Neural crest cell (in vitro differentiated cells): ENCODE measurements around the gene TOR1AIP2. TPM values are rescaled to one million over a fixed set of nuclear protein-coding genes. Genes with fewer than 3 reads are reported as not detected.

Experiments
- DNase-seq: peaks from one replicate; pipeline ENCODE4 v3.0.0; 2021; ENCODE audit warnings: low read depth, mixed read lengths, low spot score
- H3K27ac Mint-ChIP-seq: one replicate; pipeline ENCODE4 v1.8.0; 2021; ENCODE audit warnings: mild to moderate bottlenecking, mixed read lengths; ENCODE audit not compliant: unreplicated experiment
- H3K27me3 Mint-ChIP-seq: 2 replicates; pipeline ENCODE4 v1.8.0; 2021; ENCODE audit warnings: low read depth, mild to moderate bottlenecking, mixed read lengths
- H3K36me3 Mint-ChIP-seq: 2 replicates; pipeline ENCODE4 v1.8.0; 2021; ENCODE audit warnings: low read depth, mild to moderate bottlenecking, mixed read lengths
- H3K4me1 Mint-ChIP-seq: 2 replicates; pipeline ENCODE4 v1.8.0; 2021; ENCODE audit warnings: mixed read lengths
- H3K4me3 Mint-ChIP-seq: one replicate; pipeline ENCODE4 v1.8.0; 2021; ENCODE audit warnings: mild to moderate bottlenecking, mixed read lengths
- H3K9me3 Mint-ChIP-seq: 2 replicates; pipeline ENCODE4 v1.8.0; 2021; ENCODE audit warnings: mixed read lengths
- CTCF ChIP-seq: fragments of 200-600 bp; sonication (generic); conservative IDR thresholded peaks from 2 replicates; pipeline ENCODE4 v1.5.0; 2021; ENCODE audit warnings: antibody characterized with exemption, mild to moderate bottlenecking
- total RNA-seq: library from RNA; stranded (reverse); gene quantifications from 2 replicates; pipeline ENCODE4 v1.2.1, GENCODE V29; 2021

TOR1AIP2 gene
- total RNA-seq, 1 donor from 2014 or later = 76.2 TPM

- Mint-ChIP-seq H3K36me3 (peaks cover 15% of the 10 kb centered on the region), H3K27me3 (no peaks in the 10 kb centered on the region), H3K4me3 (no peak overlapping the region), H3K4me1 (peaks cover 18% of the 10 kb centered on the region), H3K27ac (no peak overlapping the region), H3K9me3 (no peaks in the 10 kb centered on the region)
- no peak for DNase-seq
- no peak for TF ChIP-seq CTCF
Observed at GRCh38 chr1:179923029-179923428, 45.4 kb upstream of the TOR1AIP2 start.

GRCh38 chr1:179921981-179922872 lies 44.6 kb upstream of the TOR1AIP2 start:
- H3K27ac Mint-ChIP-seq = peak overlapping the region; percentile 13
- peaks cover 23% of the 10 kb centered on the region for H3K36me3 Mint-ChIP-seq
- no peak for TF ChIP-seq CTCF
- H3K4me1 Mint-ChIP-seq = peaks cover 18% of the 10 kb centered on the region
- H3K27me3 Mint-ChIP-seq = no peaks in the 10 kb centered on the region
- no peak for DNase-seq
- H3K9me3 Mint-ChIP-seq = no peaks in the 10 kb centered on the region
- no peak overlapping the region for H3K4me3 Mint-ChIP-seq

GRCh38 chr1:179921472-179921871 lies 43.9 kb upstream of the TOR1AIP2 start:
- Mint-ChIP-seq H3K4me3 (no peak overlapping the region), H3K27me3 (no peaks in the 10 kb centered on the region), H3K9me3 (no peaks in the 10 kb centered on the region), H3K4me1 (peaks cover 18% of the 10 kb centered on the region), H3K27ac (peak overlapping the region; percentile 13), H3K36me3 (peaks cover 23% of the 10 kb centered on the region)
- TF ChIP-seq CTCF = no peak
- no peak for DNase-seq

- peak overlapping the region; percentile 12 for H3K27ac Mint-ChIP-seq
- peaks cover 23% of the 10 kb centered on the region for H3K36me3 Mint-ChIP-seq
- TF ChIP-seq CTCF = no peak
- no peaks in the 10 kb centered on the region for H3K27me3 Mint-ChIP-seq
- no peak overlapping the region for H3K4me3 Mint-ChIP-seq
- H3K9me3 Mint-ChIP-seq = no peaks in the 10 kb centered on the region
- no peak for DNase-seq
- H3K4me1 Mint-ChIP-seq = peaks cover 16% of the 10 kb centered on the region
Observed at GRCh38 chr1:179917601-179918429, 40.2 kb upstream of the TOR1AIP2 start.

GRCh38 chr1:179911812-179912211 lies 34.2 kb upstream of the TOR1AIP2 start:
- Mint-ChIP-seq H3K36me3 (peaks cover 12% of the 10 kb centered on the region), H3K4me3 (no peak overlapping the region), H3K9me3 (no peaks in the 10 kb centered on the region), H3K27me3 (no peaks in the 10 kb centered on the region), H3K27ac (no peak overlapping the region), H3K4me1 (no peaks in the 10 kb centered on the region)
- no peak for TF ChIP-seq CTCF
- DNase-seq = no peak
